ENCODE data around the gene BET1L. TPM values are rescaled to one million over a fixed set of nuclear protein-coding genes. Genes with fewer than 3 reads are reported as not detected.
A peak's percentile ranks its signal among the peaks of the same experiment; 100 is the strongest.

The BET1L gene
- total RNA-seq: 10 to 100 TPM; 42.2 to 48.9 TPM
- 34.3 to 44.4 reads per million in 2 donors for total RNA-seq

- DNase-seq: peak; percentile 93 to 97 (median 93)
- no peaks in the 10 kb centered on the region for H3K9me3 ChIP-seq (ENCODE audit: control insufficient read depth, low read length, poor library complexity, severe bottlenecking)
- peak; percentile 86 for ATAC-seq
- H3K27ac Mint-ChIP-seq: peak within 1 kb of the TSS; percentile 97
- no peaks in the 10 kb centered on the region for H3K27me3 Mint-ChIP-seq
- H3K4me1 Mint-ChIP-seq: peaks cover 34% of the 10 kb centered on the region
- peak within 1 kb of the TSS; percentile 98 for H3K4me3 Mint-ChIP-seq
- peaks cover 5% of the 10 kb centered on the region for H3K36me3 Mint-ChIP-seq (ENCODE audit: low read depth)
Measured at GRCh38 chr11:207208-207862, at the start of gene BET1L, which contains the start of gene RIC8A. TSS of gene BET1L (minus strand) at chr11:207399. CDS start at chr11:207321, 78 bp downstream. TSS of gene RIC8A (plus strand) at chr11:207708. CDS start at chr11:208855, 1,147 bp downstream.

- H3K36me3 Mint-ChIP-seq (ENCODE audit: low read depth): no peaks in the 10 kb centered on the region
- H3K27me3 Mint-ChIP-seq: peaks cover 12% of the 10 kb centered on the region
- H3K4me1 Mint-ChIP-seq: peaks cover 13% of the 10 kb centered on the region
- no peak overlapping the region for H3K27ac Mint-ChIP-seq
- H3K9me3 ChIP-seq (ENCODE audit: control insufficient read depth, low read length, poor library complexity, severe bottlenecking): no peaks in the 10 kb centered on the region
- DNase-seq (no peak), ATAC-seq (no peak)
- no peak overlapping the region for H3K4me3 Mint-ChIP-seq
Measured at GRCh38 chr11:255816-256215, 48.6 kb upstream of the BET1L start.

GRCh38 chr11:255176-255575, 48.0 kb upstream of the BET1L start:
- H3K27me3 Mint-ChIP-seq: peaks cover 12% of the 10 kb centered on the region
- peaks cover 14% of the 10 kb centered on the region for H3K4me1 Mint-ChIP-seq
- no peak overlapping the region for H3K4me3 Mint-ChIP-seq
- H3K36me3 Mint-ChIP-seq (ENCODE audit: low read depth): no peaks in the 10 kb centered on the region
- DNase-seq: no peak
- ATAC-seq: no peak
- no peak overlapping the region for H3K27ac Mint-ChIP-seq
- H3K9me3 ChIP-seq (ENCODE audit: control insufficient read depth, low read length, poor library complexity, severe bottlenecking): no peaks in the 10 kb centered on the region

GRCh38 chr11:253886-254270, 46.7 kb upstream of the BET1L start:
- H3K9me3 ChIP-seq (ENCODE audit: control insufficient read depth, low read length, poor library complexity, severe bottlenecking): no peaks in the 10 kb centered on the region
- no peak overlapping the region for H3K27ac Mint-ChIP-seq
- ATAC-seq: no peak
- H3K4me1 Mint-ChIP-seq: peaks cover 14% of the 10 kb centered on the region
- no peak overlapping the region for H3K4me3 Mint-ChIP-seq
- DNase-seq: no peak
- H3K36me3 Mint-ChIP-seq (ENCODE audit: low read depth): peaks cover 5% of the 10 kb centered on the region
- peaks cover under 1% of the 10 kb centered on the region for H3K27me3 Mint-ChIP-seq

- ATAC-seq (no peak), DNase-seq (no peak)
- H3K9me3 ChIP-seq (ENCODE audit: control insufficient read depth, low read length, poor library complexity, severe bottlenecking): no peaks in the 10 kb centered on the region
- H3K4me1 Mint-ChIP-seq: peaks cover 14% of the 10 kb centered on the region
- H3K27ac Mint-ChIP-seq: no peak overlapping the region
- no peaks in the 10 kb centered on the region for H3K27me3 Mint-ChIP-seq
- peaks cover 5% of the 10 kb centered on the region for H3K36me3 Mint-ChIP-seq (ENCODE audit: low read depth)
- no peak overlapping the region for H3K4me3 Mint-ChIP-seq
Measured at GRCh38 chr11:253160-253885, 46.1 kb upstream of the BET1L start.

- no peak for DNase-seq
- Mint-ChIP-seq H3K4me1 (peaks cover 14% of the 10 kb centered on the region), H3K4me3 (peak overlapping the region; percentile 12), H3K27me3 (no peaks in the 10 kb centered on the region), H3K36me3 (ENCODE audit: low read depth) (peaks cover 5% of the 10 kb centered on the region), H3K27ac (peak overlapping the region; percentile 51)
- H3K9me3 ChIP-seq (ENCODE audit: control insufficient read depth, low read length, poor library complexity, severe bottlenecking): no peaks in the 10 kb centered on the region
- no peak for ATAC-seq
Measured at GRCh38 chr11:252666-253065, 45.5 kb upstream of the BET1L start.

- ATAC-seq (no peak), DNase-seq (no peak)
- Mint-ChIP-seq H3K36me3 (ENCODE audit: low read depth) (peaks cover 5% of the 10 kb centered on the region), H3K4me3 (no peak overlapping the region), H3K27ac (peak overlapping the region; percentile 51), H3K4me1 (peaks cover 14% of the 10 kb centered on the region), H3K27me3 (no peaks in the 10 kb centered on the region)
- H3K9me3 ChIP-seq (ENCODE audit: control insufficient read depth, low read length, poor library complexity, severe bottlenecking): no peaks in the 10 kb centered on the region
Measured at GRCh38 chr11:251550-251949, 44.4 kb upstream of the BET1L start.

GRCh38 chr11:250740-251299, 43.6 kb upstream of the BET1L start:
- Mint-ChIP-seq H3K36me3 (ENCODE audit: low read depth) (peaks cover 5% of the 10 kb centered on the region), H3K27ac (peak overlapping the region; percentile 51), H3K4me1 (peaks cover 14% of the 10 kb centered on the region), H3K27me3 (no peaks in the 10 kb centered on the region), H3K4me3 (no peak overlapping the region)
- H3K9me3 ChIP-seq (ENCODE audit: control insufficient read depth, low read length, poor library complexity, severe bottlenecking): no peaks in the 10 kb centered on the region
- ATAC-seq (peak; percentile 98), DNase-seq (peak; percentile 50 to 78 (median 65))

- no peaks in the 10 kb centered on the region for H3K9me3 ChIP-seq (ENCODE audit: control insufficient read depth, low read length, poor library complexity, severe bottlenecking)
- DNase-seq (no peak), ATAC-seq (peak; percentile 16)
- Mint-ChIP-seq H3K4me1 (peaks cover 13% of the 10 kb centered on the region), H3K36me3 (ENCODE audit: low read depth) (peaks cover 7% of the 10 kb centered on the region), H3K27me3 (no peaks in the 10 kb centered on the region), H3K4me3 (no peak overlapping the region), H3K27ac (peak overlapping the region; percentile 51)
Measured at GRCh38 chr11:250274-250673, 43.1 kb upstream of the BET1L start.

- DNase-seq (no peak), ATAC-seq (no peak)
- Mint-ChIP-seq H3K4me1 (peaks cover 15% of the 10 kb centered on the region), H3K27me3 (no peaks in the 10 kb centered on the region), H3K27ac (no peak overlapping the region), H3K36me3 (ENCODE audit: low read depth) (peaks cover 9% of the 10 kb centered on the region), H3K4me3 (no peak overlapping the region)
- no peaks in the 10 kb centered on the region for H3K9me3 ChIP-seq (ENCODE audit: control insufficient read depth, low read length, poor library complexity, severe bottlenecking)
Measured at GRCh38 chr11:249062-249461, 41.9 kb upstream of the BET1L start.

- Mint-ChIP-seq H3K27me3 (no peaks in the 10 kb centered on the region), H3K36me3 (ENCODE audit: low read depth) (peaks cover 20% of the 10 kb centered on the region), H3K4me1 (peaks cover 28% of the 10 kb centered on the region), H3K27ac (no peak overlapping the region), H3K4me3 (no peak overlapping the region)
- no peaks in the 10 kb centered on the region for H3K9me3 ChIP-seq (ENCODE audit: control insufficient read depth, low read length, poor library complexity, severe bottlenecking)
- no peak for DNase-seq
- no peak for ATAC-seq
Measured at GRCh38 chr11:244376-244775, 37.2 kb upstream of the BET1L start.

GRCh38 chr11:241634-242033, 34.4 kb upstream of the BET1L start:
- H3K4me3 Mint-ChIP-seq: no peak overlapping the region
- H3K4me1 Mint-ChIP-seq: peaks cover 35% of the 10 kb centered on the region
- peaks cover 15% of the 10 kb centered on the region for H3K36me3 Mint-ChIP-seq (ENCODE audit: low read depth)
- no peaks in the 10 kb centered on the region for H3K9me3 ChIP-seq (ENCODE audit: control insufficient read depth, low read length, poor library complexity, severe bottlenecking)
- peak overlapping the region; percentile 85 for H3K27ac Mint-ChIP-seq
- H3K27me3 Mint-ChIP-seq: no peaks in the 10 kb centered on the region
- DNase-seq: no peak
- no peak for ATAC-seq

- DNase-seq (no peak), ATAC-seq (no peak)
- Mint-ChIP-seq H3K4me1 (peaks cover 40% of the 10 kb centered on the region), H3K4me3 (no peak overlapping the region), H3K27me3 (no peaks in the 10 kb centered on the region), H3K36me3 (ENCODE audit: low read depth) (peaks cover 13% of the 10 kb centered on the region), H3K27ac (no peak overlapping the region)
- no peaks in the 10 kb centered on the region for H3K9me3 ChIP-seq (ENCODE audit: control insufficient read depth, low read length, poor library complexity, severe bottlenecking)
Measured at GRCh38 chr11:240315-240714, 33.1 kb upstream of the BET1L start.

Data from T-helper 17 cell (primary cell).